ENCODE measurements around the gene ST6GALNAC6.
"Not testable (repeated sequence)": the region's sequence is repeated elsewhere in the genome, so short reads cannot be mapped to it uniquely, and the experiment has no call there.

ST6GALNAC6 gene

DNA sequence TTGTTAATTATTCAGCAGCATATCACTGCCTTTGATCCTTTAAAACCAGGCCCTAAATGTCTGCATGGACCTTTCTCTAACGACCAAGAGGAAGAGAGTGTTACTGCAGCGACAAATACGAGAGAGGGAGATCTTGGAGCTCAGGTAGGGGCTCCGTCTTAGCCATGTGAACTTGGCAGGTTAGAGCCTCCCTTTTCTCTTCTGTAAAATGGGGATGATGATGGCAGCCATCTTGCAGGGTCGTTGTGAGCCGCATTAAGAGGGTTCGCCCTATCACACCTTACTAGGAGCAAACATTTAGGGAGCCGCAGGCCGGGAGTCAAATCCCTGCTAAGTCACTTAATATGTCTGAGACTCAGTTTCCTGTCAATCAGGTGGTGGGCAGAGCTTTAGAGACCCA is 46.6 kb downstream of the ST6GALNAC6 start:
- DNase-seq = no peak

DNA sequence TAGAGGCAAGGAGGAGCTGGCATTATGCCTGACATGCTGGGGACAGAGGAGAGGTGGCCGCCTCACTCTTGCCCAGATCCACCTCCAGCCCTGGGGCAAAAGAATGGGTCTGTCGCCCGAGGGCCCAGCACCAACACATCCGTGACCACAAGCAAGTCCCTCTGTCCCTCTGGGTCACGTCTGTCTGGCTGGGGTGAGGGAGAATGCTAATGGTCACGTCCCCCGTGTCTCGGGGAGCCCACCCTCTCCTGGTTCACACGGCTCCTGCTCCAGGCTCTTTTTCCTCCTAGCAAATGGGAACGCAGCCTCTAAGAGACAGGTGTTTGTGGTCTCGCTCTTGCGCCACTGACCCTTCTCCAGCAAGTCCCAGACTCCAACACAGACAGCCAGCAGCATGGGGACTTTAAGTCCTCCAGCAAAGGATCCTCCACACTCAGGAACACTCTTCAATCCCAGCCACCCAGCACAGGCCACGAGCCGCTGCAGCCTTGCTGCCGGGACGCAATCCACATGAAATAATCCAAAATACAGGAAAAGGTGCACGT is 49.0 kb downstream of the ST6GALNAC6 start:
- DNase-seq = no peak

DNA sequence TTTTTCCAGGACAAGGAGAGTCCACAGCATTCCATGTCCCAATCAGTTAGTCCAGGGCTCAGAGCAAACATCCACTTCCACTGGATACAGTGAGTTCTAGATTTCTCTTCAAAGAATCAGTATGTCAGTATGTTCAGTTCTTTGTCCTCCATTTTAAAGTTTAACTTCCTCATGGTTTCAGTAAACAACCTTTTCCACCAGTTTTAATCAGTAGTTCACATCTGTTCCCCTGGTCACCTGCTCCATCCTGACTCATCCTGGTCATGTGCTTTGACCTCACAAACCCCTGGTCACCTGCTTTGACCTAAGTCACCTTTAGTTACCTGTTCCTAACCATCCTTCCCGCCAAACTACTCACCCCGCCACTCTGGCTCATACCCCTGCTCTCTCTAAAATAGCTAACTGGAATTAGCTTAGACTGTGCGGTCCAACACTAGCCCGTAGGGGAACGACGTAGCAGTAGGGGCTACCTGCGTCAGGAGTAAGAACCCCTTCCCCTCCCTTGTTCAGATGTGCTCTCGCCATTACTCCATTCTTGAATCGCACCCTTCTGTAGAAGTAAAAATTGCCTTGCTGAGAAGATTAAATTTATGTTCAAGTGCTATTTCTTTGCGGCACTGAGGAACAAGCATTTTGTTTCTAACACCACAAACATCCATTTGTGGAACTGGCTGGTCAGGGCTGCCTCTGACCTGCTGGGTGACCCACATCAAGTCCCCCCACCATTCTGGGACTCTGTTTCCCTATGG is 50.5 kb downstream of the ST6GALNAC6 start:
- DNase-seq = no peak

DNA sequence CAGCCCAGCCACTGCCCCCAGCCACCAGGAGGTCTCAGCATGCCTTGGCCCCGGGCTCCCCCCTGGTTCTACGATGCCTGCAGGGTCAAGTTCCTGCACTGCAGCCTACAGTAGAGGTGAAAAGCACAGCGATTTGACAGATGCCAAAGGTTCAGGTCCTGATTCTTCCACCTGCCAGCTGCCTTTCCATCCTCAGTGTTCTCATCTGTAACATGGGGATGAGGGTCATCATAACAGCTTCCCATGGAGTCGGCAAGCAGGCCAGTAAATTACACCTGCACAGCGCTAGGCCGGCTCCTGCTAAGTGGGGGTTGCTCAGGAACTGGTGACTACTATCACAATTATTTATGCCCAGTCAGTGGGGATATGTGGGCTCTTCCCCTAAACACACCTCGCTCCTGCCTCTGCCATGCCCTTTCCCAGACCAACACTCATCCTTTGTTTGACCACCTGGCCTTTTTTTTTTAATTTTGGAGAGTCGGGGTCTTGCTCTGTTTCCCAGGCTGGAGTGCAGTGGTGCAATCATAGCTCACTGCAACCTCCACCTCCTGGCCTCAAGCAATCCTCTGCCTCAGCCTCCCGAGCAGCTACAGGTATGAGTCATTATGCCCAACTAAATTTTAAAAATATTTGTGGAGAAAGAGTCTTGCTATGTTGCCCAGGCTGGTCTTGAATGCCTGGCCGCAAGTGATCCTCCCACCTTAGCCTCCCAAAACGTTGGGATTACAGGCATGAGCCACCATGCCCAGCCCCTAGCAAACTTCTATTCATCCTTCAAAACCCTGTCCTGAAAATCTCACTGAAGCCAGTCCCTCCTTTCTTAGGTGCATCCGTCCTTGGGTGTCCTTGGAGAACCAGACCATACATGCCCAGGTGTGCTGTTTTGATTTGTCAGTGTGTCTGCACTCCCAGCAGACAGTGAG is 51.3 kb downstream of the ST6GALNAC6 start:
- DNase-seq = no peak

DNA sequence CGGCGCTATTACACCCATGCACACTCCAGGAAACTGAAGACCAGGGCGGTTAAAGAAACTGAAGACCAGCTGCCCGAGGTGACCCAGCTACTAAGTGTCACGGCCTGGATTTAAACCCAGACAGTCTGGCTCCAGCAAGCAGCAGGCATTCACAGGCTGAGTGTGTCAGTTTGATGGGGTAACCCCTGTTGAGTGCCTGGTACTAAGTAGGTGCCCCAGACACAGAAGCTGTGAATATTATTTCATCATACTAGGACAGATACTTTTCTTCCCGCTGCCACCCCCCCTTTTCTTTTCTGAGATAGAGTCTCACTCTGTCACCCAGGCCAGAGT is 52.3 kb downstream of the ST6GALNAC6 start:
- no peak for DNase-seq

DNA sequence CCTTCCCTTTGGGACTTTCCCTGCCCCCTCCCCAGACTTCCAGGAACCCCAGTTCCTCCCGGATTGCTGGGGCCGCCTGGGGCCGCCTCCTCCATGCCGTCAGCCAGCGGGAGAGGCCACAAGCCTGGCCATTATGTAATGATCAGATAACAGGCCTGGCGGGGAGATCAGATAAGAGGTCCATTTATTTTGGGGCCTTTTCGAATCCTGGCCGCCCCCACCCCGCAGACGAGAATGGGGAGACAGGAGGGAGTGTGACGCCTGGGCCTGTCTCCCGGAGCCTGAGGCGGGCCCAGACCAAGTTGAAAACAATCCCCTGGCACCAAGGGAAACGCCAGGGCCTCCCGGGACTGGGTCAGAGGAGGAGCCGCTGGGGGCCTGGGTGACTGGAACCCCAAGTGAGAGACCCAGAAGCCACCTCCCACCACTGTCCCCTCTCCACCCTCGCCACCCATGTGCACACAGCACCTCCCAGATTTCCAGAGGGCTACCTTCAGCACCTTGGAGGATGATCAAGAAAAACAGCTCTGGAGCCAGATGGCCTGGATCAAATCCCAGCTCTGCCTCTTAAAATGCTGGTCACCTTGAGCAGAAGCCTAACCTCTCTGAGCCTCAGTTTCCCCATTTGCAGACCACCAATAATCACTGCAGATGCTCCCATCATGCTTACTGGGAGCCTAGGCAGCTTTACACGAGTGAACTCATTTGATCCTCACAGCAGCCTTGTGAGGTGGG is 52.8 kb downstream of the ST6GALNAC6 start:
- DNase-seq = no peak

DNA sequence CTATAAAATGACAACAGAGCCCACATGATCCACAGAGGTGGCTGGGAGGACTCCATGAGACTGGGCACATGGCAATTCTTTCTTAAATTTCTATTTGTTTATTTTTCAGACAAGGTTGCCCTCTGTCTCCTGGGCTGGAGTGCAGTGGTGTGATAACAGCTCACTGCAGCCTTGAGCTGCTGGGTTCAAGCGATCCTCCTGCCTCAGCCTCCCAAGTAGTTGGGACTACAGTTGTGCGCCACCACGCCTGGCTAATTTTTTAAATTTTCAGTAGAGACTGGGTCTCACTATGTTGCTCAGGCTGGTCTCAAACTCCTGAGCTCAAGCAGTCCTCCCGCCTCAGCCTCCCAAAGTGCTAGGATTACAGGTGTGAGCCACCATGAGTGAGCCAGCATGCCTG is 53.8 kb downstream of the ST6GALNAC6 start:
- DNase-seq = not testable (repeated sequence)

DNA sequence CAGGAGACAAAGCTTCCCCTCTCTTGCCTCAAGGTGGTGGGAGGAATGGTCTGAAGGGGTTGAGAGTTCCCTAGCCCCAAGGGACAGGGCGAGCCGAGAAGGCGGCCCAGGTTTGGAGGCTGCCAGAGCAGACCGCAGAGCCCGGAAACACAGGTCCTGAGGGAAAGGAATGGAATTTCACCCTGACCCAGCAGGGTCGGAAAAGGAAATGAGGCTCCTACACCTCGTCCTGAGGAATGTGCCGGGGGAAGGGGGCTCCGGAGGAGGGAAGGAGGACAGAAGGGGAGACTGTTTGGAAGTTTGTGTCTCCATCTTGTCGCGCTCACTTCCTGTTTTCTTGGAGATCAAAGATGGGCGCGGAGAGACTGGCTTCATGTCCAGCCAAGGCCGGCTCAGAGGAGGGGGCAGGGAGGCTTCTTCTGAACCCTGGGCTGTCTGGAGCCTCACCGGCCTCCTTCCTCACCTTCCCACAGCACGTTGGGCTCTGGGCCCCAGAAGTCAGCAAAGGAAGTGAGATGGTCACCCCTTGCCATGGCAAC is 54.5 kb downstream of the ST6GALNAC6 start:
- DNase-seq = no peak

DNA sequence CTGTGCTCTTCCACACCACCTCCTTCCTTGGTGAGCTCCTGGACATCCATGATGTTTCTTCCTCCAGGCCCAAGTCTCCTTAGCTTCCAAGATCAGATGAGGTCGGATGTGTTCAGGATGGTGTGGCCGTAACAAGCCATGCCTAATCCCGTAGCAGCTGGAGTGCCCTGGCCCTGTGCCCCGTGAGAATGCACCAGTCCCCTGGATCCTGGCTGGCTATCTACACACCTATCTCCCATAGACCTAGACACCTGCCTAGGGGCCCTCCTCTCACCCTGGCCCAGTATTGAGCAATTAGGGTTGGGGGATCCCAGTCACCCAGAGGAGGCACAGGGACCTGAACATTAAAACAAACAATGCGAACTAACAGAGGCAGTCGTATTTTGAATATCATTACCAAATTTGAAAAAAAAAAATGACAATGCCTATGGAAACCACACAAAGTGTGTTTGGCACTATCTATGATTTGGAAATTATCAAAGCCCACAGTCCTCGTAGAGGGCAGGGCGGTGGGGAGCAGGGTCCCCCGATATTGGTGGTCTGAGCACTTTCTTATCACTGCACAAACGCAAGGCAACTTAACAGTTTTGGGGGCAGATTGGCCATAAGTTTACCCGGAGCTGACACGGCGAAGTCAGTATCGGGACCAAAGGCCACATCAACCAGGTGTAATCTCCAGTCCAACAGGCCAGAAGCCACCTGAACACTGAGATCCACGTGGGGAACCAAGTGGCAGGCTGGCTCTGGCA is 58.1 kb downstream of the ST6GALNAC6 start:
- no peak for DNase-seq

DNA sequence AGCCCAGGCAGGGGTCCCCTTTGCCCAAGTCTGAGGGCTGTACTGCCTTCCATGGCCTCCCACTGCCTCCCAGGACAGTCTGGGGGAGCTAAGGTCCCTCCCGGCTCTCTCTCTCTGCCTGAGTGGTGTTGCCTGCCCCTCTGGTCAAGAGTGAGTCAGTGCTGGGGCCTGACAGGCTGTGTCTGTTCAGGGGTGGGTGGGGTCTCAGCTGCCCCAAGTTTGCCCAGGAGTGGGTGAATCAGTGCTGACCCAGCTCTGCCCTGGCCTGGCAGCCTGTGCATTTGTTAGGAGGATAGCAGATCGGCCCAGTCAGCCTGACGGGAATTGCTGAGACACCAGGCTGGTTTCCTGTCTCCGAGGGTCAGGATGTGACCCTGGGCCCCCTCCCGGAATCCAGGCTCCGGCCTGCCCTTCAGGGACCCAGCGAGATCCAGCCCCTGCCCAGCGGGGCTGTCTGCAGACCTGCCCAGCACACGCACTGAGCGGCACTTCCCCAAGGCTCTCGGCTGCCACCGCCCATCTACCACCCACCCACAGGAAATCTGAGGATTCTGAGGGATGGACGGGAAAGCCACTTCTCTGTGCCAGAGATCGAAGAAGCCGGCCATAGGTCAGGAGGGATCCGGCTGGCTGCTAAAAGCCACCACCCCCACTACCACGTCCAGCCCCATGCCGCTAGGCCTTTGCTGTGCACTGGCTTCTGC is 60.9 kb downstream of the ST6GALNAC6 start:
- DNase-seq = no peak

DNA sequence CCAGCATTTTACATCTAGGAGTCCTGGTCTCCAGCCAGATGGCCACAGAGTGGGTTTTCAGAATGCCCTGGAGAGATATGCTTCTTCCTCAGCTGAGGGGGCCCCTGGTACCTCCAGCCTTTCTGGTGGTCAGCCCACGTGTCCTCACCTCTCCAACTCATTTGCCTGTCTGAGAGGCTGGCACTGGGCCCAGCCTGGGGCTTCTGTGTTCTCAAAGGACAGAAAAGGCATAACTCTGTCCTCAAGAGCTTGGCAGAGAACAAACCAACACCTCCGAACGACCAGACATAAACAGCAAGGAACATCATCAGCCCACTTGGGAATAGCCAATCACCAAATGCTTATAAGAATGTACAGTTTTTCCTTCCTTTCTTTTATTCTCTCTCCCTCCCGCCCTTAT is 62.1 kb downstream of the ST6GALNAC6 start:
- DNase-seq = no peak

DNA sequence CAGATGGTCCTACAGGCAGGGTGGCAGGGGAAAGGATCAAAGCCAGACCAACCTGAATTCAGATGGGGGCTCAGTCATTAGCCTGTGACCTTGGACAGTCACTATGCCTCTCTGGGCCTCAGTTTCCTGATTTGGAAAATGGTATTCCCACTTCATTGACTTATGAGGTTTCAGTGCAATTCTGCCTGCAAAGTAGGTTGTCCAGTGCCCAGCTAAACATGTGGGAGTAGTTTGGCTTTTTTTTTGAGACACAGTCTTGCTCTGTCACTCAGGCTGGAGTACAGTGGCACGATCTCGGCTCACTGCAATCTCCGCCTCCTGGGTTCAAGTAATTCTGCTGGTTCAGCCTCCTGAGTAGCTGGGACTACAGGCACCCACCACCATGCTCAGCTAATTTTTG is 62.8 kb downstream of the ST6GALNAC6 start:
- DNase-seq = not testable (repeated sequence)

DNA sequence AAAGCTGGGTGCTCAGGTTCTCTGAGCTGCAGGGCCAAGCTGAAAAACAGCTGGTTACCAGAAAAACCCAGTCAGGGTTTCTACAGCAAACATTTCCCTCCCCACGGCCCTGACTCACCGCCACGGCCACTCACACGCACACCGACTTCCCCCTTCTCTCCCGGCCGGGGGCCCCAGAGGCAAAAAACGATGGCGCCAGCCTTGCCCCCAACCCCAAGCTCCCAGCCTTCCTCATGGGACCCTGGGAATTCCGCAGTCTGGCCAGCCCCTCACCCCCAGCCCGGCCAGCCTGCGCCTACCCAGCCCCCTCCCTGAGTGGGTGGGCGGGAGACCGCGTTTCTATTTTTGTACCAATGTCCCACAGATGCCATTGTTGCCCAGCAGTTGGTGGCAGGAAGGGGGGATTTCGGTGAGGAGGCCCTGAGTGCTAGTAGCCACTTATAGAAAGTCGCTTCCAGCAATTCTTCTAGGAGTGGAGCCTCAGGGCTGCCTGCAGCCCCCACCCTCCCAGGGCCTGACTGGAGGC is 63.3 kb downstream of the ST6GALNAC6 start:
- no peak for DNase-seq
